EH (cell line): ENCODE measurements around the gene MYO9B.
"Not testable (repeated sequence)": the region's sequence is repeated elsewhere in the genome, so short reads cannot be mapped to it uniquely, and the experiment has no call there.

Experiments used
- DNase-seq: peaks from one replicate; pipeline ENCODE4 v3.0.0-alpha.2; 2015; ENCODE audit warnings: low read depth

MYO9B gene

GRCh38 chr19:17145546-17146497 is 70.2 kb downstream of the MYO9B start:
- no peak for DNase-seq

GRCh38 chr19:17148130-17148529 is 72.6 kb downstream of the MYO9B start:
- DNase-seq, result no peak

GRCh38 chr19:17149393-17150135 is 74.0 kb downstream of the MYO9B start:
- no peak for DNase-seq

- no peak for DNase-seq
Measured at GRCh38 chr19:17153996-17154395, 78.4 kb downstream of the MYO9B start.

- DNase-seq, result no peak
Measured at GRCh38 chr19:17155251-17155650, 79.7 kb downstream of the MYO9B start.

GRCh38 chr19:17156296-17156946 is 80.8 kb downstream of the MYO9B start:
- no peak for DNase-seq

GRCh38 chr19:17156947-17157302 is 81.3 kb downstream of the MYO9B start:
- no peak for DNase-seq

- no peak for DNase-seq
Measured at GRCh38 chr19:17158584-17158983, 83.0 kb downstream of the MYO9B start.

- peak; percentile 23 for DNase-seq
Measured at GRCh38 chr19:17159466-17160393, 84.2 kb downstream of the MYO9B start.

- DNase-seq, result no peak
Measured at GRCh38 chr19:17160908-17161307, 85.3 kb downstream of the MYO9B start.

- not testable (repeated sequence) for DNase-seq
Measured at GRCh38 chr19:17162131-17162530, 86.6 kb downstream of the MYO9B start.

- no peak for DNase-seq
Measured at GRCh38 chr19:17162580-17162979, 87.0 kb downstream of the MYO9B start.

- DNase-seq, result no peak
Measured at GRCh38 chr19:17163652-17164051, 88.1 kb downstream of the MYO9B start.

GRCh38 chr19:17164639-17165038 is 89.1 kb downstream of the MYO9B start:
- DNase-seq, result no peak

- DNase-seq, result no peak
Measured at GRCh38 chr19:17165715-17166114, 90.1 kb downstream of the MYO9B start.

GRCh38 chr19:17170538-17171297 is 95.1 kb downstream of the MYO9B start:
- DNase-seq, result peak; percentile 11

GRCh38 chr19:17171874-17172273 is 96.3 kb downstream of the MYO9B start:
- DNase-seq, result no peak

- DNase-seq, result no peak
Measured at GRCh38 chr19:17172624-17173345, 97.2 kb downstream of the MYO9B start.

GRCh38 chr19:17178291-17178690 is 102.7 kb downstream of the MYO9B start:
- DNase-seq, result no peak
